KMS-11 (cell line): ENCODE results near the gene CNTNAP5.

Source experiments
- H2AFZ ChIP-seq: fragments of 200-600 bp; sonication (generic); 2 replicates; pipeline ENCODE4 v1.6.1; 2016; ENCODE audit warnings: antibody characterized with exemption, mixed run types, low read depth
- H3K27ac ChIP-seq: fragments of 200-600 bp; sonication (generic); 2 replicates; pipeline ENCODE4 v1.6.1; 2016; ENCODE audit warnings: mild to moderate bottlenecking, mixed run types
- H3K27me3 ChIP-seq: fragments of 200-600 bp; sonication (generic); 2 replicates; pipeline ENCODE4 v1.6.1; 2017; ENCODE audit warnings: mild to moderate bottlenecking, low read depth, mixed run types, moderate library complexity; ENCODE audit not compliant: insufficient read depth
- H3K36me3 ChIP-seq: fragments of 200-600 bp; sonication (generic); 2 replicates; pipeline ENCODE4 v1.6.1; 2017; ENCODE audit warnings: mild to moderate bottlenecking, mixed run types; ENCODE audit not compliant: insufficient read depth
- H3K4me1 ChIP-seq: fragments of 200-600 bp; sonication (generic); 2 replicates; pipeline ENCODE4 v1.6.1; 2016; ENCODE audit warnings: mild to moderate bottlenecking, low read depth, mixed run types; ENCODE audit not compliant: poor library complexity, severe bottlenecking
- H3K4me2 ChIP-seq: fragments of 200-600 bp; sonication (generic); 2 replicates; pipeline ENCODE4 v1.7.0; 2016; ENCODE audit warnings: mild to moderate bottlenecking, mixed run types
- H3K4me3 ChIP-seq: fragments of 200-600 bp; sonication (generic); IDR thresholded peaks from 2 replicates; pipeline ENCODE4 v1.6.1; 2017; ENCODE audit warnings: low read depth, low read length, mixed read lengths; ENCODE audit not compliant: insufficient read depth
- H3K79me2 ChIP-seq: fragments of 200-600 bp; sonication (generic); 2 replicates; pipeline ENCODE4 v1.6.1; 2016; ENCODE audit warnings: low read depth, mixed run types; ENCODE audit not compliant: insufficient read depth
- H3K9ac ChIP-seq: fragments of 200-600 bp; sonication (generic); 2 replicates; pipeline ENCODE4 v1.6.1; 2016; ENCODE audit warnings: mild to moderate bottlenecking, mixed run types
- H4K20me1 ChIP-seq: fragments of 200-600 bp; sonication (generic); 2 replicates; pipeline ENCODE4 v1.6.1; 2016; ENCODE audit warnings: mild to moderate bottlenecking, mixed run types; ENCODE audit not compliant: insufficient read depth
- TF ChIP-seq, protein P1 (sequence below): fragments of 200-600 bp; sonication (generic); conservative IDR thresholded peaks from 2 replicates; pipeline ENCODE4 v1.6.1; 2017; ENCODE audit warnings: low read depth, mild to moderate bottlenecking, antibody characterized with exemption, low read length, moderate library complexity, mixed read lengths

CNTNAP5 gene

DNA sequence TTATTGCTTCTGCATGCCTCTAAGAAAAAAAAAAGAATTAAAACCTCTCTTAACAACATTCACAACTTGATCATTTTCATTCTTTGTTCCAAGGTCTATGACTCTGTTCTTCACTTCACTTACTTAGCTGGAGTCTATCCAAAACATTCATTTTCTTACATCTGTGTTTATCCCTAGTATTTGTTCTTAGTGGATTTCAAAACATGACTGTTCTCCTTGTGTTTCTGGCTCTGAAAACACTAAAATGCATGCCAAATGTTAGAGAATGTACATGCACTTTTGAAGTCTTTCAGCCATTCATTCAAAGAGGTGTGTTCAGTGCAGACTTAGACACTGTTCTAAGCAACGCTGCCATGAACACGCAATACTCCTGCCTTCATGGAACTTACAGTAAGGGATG, 138.8 kb downstream of the CNTNAP5 start:
- Histone ChIP-seq H3K36me3 (no peaks in the 10 kb centered on the region), H3K27me3 (no peaks in the 10 kb centered on the region), H3K9ac (no peak overlapping the region), H3K4me3 (no peak overlapping the region), H3K4me1 (no peaks in the 10 kb centered on the region), H3K27ac (no peak overlapping the region), H3K4me2 (no peak overlapping the region), H2AFZ (no peak overlapping the region), H3K79me2 (no peaks in the 10 kb centered on the region), H4K20me1 (no peaks in the 10 kb centered on the region)
- TF ChIP-seq, protein P1, sequence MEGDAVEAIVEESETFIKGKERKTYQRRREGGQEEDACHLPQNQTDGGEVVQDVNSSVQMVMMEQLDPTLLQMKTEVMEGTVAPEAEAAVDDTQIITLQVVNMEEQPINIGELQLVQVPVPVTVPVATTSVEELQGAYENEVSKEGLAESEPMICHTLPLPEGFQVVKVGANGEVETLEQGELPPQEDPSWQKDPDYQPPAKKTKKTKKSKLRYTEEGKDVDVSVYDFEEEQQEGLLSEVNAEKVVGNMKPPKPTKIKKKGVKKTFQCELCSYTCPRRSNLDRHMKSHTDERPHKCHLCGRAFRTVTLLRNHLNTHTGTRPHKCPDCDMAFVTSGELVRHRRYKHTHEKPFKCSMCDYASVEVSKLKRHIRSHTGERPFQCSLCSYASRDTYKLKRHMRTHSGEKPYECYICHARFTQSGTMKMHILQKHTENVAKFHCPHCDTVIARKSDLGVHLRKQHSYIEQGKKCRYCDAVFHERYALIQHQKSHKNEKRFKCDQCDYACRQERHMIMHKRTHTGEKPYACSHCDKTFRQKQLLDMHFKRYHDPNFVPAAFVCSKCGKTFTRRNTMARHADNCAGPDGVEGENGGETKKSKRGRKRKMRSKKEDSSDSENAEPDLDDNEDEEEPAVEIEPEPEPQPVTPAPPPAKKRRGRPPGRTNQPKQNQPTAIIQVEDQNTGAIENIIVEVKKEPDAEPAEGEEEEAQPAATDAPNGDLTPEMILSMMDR: no peak

DNA sequence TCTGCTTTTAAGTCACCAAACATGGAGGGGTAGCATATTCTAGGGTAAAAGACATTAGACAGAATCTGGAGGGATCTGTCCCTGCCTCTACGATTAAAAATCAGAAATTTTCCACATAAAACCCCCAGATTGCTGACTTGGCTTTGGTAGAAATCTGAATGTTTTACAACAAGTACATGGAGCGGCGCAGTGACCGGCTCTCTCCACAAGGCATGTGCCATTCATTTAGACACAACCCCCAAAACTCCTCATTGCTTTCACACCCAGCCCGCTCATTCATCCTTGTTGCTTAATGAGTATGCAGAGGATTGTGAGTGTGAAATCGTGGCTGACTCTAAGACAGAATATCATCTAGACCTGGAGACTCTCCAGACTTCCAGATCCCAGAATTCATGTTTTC, 140.6 kb downstream of the CNTNAP5 start:
- no peak overlapping the region for H3K9ac ChIP-seq
- no peaks in the 10 kb centered on the region for H3K36me3 ChIP-seq
- H3K27me3 ChIP-seq: no peaks in the 10 kb centered on the region
- H3K4me3 ChIP-seq: no peak overlapping the region
- H2AFZ ChIP-seq: no peak overlapping the region
- no peaks in the 10 kb centered on the region for H3K79me2 ChIP-seq
- H3K4me1 ChIP-seq: no peaks in the 10 kb centered on the region
- no peak overlapping the region for H3K27ac ChIP-seq
- H4K20me1 ChIP-seq: no peaks in the 10 kb centered on the region
- TF ChIP-seq, protein P1: no peak
- H3K4me2 ChIP-seq: no peak overlapping the region

DNA sequence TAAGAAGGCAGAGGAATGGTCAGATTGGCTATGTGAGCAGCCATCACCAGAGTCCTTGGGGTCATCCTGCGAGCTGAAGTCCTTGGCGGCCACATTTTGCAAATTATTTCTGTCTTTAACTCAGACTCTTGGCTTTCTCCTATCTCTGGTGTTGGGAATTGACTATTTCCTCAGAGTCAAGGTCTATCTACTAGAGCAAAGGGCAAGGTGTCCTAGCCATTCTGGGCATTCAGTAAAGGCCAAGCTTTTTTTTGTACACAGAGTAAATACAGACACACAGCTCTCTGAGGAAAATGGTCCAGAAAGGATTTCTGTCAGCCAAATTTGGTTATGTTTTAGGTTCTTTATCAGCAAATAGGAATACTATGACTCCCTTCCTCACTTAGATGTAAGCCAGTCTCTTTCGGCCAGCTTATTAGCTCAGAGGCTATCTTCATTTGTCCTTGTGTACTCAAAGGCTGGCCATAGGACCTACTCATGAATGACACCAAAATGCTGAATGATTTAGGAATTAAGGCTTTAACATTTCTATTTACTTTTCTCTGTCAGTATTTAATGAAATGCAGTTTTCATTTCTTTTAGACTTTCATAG, 146.5 kb downstream of the CNTNAP5 start:
- H2AFZ ChIP-seq: no peak overlapping the region
- H4K20me1 ChIP-seq: no peaks in the 10 kb centered on the region
- no peaks in the 10 kb centered on the region for H3K36me3 ChIP-seq
- H3K4me2 ChIP-seq: no peak overlapping the region
- H3K27ac ChIP-seq: no peak overlapping the region
- no peak overlapping the region for H3K4me3 ChIP-seq
- TF ChIP-seq, protein P1: no peak
- H3K4me1 ChIP-seq: no peaks in the 10 kb centered on the region
- no peaks in the 10 kb centered on the region for H3K27me3 ChIP-seq
- H3K79me2 ChIP-seq: no peaks in the 10 kb centered on the region
- H3K9ac ChIP-seq: no peak overlapping the region

DNA sequence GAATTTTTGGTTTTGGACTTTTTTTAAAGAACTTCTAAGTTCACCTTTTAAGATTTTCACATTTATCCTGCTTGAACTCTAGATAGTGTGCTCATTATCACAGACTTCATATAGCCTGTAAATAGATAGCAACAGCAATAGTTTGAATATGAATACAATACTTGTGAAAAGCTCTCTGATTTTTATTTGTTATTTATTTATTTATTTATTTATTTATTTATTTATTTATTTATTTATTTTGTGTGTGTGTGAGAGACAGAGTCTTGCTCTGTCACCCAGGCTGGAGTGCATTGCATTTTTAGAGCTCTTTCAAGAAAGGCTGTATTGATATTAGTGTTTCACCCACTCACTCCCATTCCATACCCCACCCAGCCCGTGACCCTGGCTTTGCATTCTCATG, 153.6 kb downstream of the CNTNAP5 start:
- Histone ChIP-seq H3K79me2 (no peaks in the 10 kb centered on the region), H3K27ac (no peak overlapping the region), H4K20me1 (no peaks in the 10 kb centered on the region), H3K4me2 (no peak overlapping the region), H3K9ac (no peak overlapping the region), H3K4me1 (no peaks in the 10 kb centered on the region), H2AFZ (no peak overlapping the region), H3K4me3 (no peak overlapping the region), H3K36me3 (no peaks in the 10 kb centered on the region), H3K27me3 (no peaks in the 10 kb centered on the region)
- TF ChIP-seq, protein P1: no peak
